OCI-LY7 (cell line): ENCODE data around the gene OSBP2.

Experiments
- CTCF ChIP-seq: fragments of 200-600 bp; sonication (generic); conservative IDR thresholded peaks from 2 replicates; pipeline ENCODE4 v1.5.1; 2014; ENCODE audit warnings: mild to moderate bottlenecking, antibody characterized with exemption, low read length, moderate library complexity, mixed read lengths
- EZH2phosphoT487 ChIP-seq: fragments of 200-600 bp; sonication (generic); IDR thresholded peaks from 2 replicates; pipeline ENCODE4 v1.6.1; 2018; ENCODE audit warnings: low read depth, borderline replicate concordance, mild to moderate bottlenecking, mixed run types, antibody characterized with exemption, low read length, moderate library complexity, mixed read lengths

GRCh38 chr22:30691204-30691603 lies 3.5 kb upstream of the OSBP2 start:
- TF ChIP-seq CTCF (no peak), EZH2phosphoT487 (no peak)
